NT2/D1 (cell line): Measurements from ENCODE around the gene OR52M1.

Experiments
- SUZ12 ChIP-seq: IDR thresholded peaks from 2 replicates; pipeline ENCODE4 v1.6.1; 2011; ENCODE audit not compliant: insufficient read length, insufficient read depth; ENCODE audit errors: extremely low read depth
- YY1 ChIP-seq: IDR thresholded peaks from 2 replicates; pipeline ENCODE4 v1.6.1; 2011; ENCODE audit not compliant: insufficient read length, insufficient read depth

- TF ChIP-seq YY1: no peak
- no peak for TF ChIP-seq SUZ12
Measured at GRCh38 chr11:4589017-4589416, 44.0 kb downstream of the OR52M1 start.
